ENCODE measurements around the gene ZNF324B. TPM values are rescaled to one million over a fixed set of nuclear protein-coding genes. Genes with fewer than 3 reads are reported as not detected.

The ZNF324B gene
- total RNA-seq, 4 donors from 2014 or later = 3.8 to 7.6 (median 7.0) TPM

GRCh38 chr19:58479303-58479702, 27.9 kb downstream of the ZNF324B start:
- intact Hi-C loops (cut with DNase I; ENCODE audit: low total_unique reads) (no loop called here), in situ Hi-C loops (cut with MboI; ENCODE audit: low sequenced_read_pairs in 4 of 4) (no loop called here)
- peaks cover 0 to 11% of the 10 kb centered on the region in 2 donors for H3K36me3 ChIP-seq
- peaks cover 15 to 22% of the 10 kb centered on the region in 2 donors for H3K4me1 ChIP-seq
- H3K4me3 ChIP-seq = no peak overlapping the region
- no peaks in the 10 kb centered on the region for H3K9me3 ChIP-seq
- TF ChIP-seq POLR2A (IDR thresholded peaks at IDR 0.05) = no peak
- no peak for TF ChIP-seq CTCF (IDR thresholded peaks at IDR 0.05 in 4 of 5, conservative IDR thresholded peaks at IDR 0.05 in 1 of 5)
- H3K27me3 ChIP-seq = no peaks in the 10 kb centered on the region
- H3K27ac ChIP-seq = no peak overlapping the region
- ATAC-seq (no peak), DNase-seq (no peak)

GRCh38 chr19:58479736-58480480, 28.5 kb downstream of the ZNF324B start:
- Histone ChIP-seq H3K4me1 (peaks cover 12 to 17% of the 10 kb centered on the region in 2 donors), H3K27ac (no peak overlapping the region), H3K9me3 (no peaks in the 10 kb centered on the region), H3K4me3 (no peak overlapping the region), H3K36me3 (peaks cover 0 to 11% of the 10 kb centered on the region in 2 donors), H3K27me3 (no peaks in the 10 kb centered on the region)
- intact Hi-C loops (cut with DNase I; ENCODE audit: low total_unique reads) = no loop called here
- no peak for DNase-seq
- no peak for TF ChIP-seq CTCF (IDR thresholded peaks at IDR 0.05 in 4 of 5, conservative IDR thresholded peaks at IDR 0.05 in 1 of 5)
- TF ChIP-seq POLR2A (IDR thresholded peaks at IDR 0.05) = no peak
- no peak for ATAC-seq
- in situ Hi-C loops (cut with MboI; ENCODE audit: low sequenced_read_pairs in 4 of 4) = no loop called here

GRCh38 chr19:58480481-58480830, 29.0 kb downstream of the ZNF324B start:
- H3K36me3 ChIP-seq = peaks cover 0 to 11% of the 10 kb centered on the region in 2 donors
- ATAC-seq (no peak), DNase-seq (no peak)
- H3K4me3 ChIP-seq = no peak overlapping the region
- in situ Hi-C loops (cut with MboI; ENCODE audit: low sequenced_read_pairs in 4 of 4) (no loop called here), intact Hi-C loops (cut with DNase I; ENCODE audit: low total_unique reads) (no loop called here)
- H3K27me3 ChIP-seq = no peaks in the 10 kb centered on the region
- TF ChIP-seq POLR2A (IDR thresholded peaks at IDR 0.05) (no peak), CTCF (IDR thresholded peaks at IDR 0.05 in 4 of 5, conservative IDR thresholded peaks at IDR 0.05 in 1 of 5) (no peak)
- no peak overlapping the region for H3K27ac ChIP-seq
- H3K4me1 ChIP-seq = peaks cover 7 to 12% of the 10 kb centered on the region in 2 donors
- no peaks in the 10 kb centered on the region for H3K9me3 ChIP-seq

- Histone ChIP-seq H3K9me3 (no peaks in the 10 kb centered on the region), H3K36me3 (peaks cover 0 to 11% of the 10 kb centered on the region in 2 donors), H3K27ac (no peak overlapping the region), H3K4me3 (no peak overlapping the region), H3K4me1 (peaks cover 6 to 11% of the 10 kb centered on the region in 2 donors), H3K27me3 (no peaks in the 10 kb centered on the region)
- DNase-seq (no peak), ATAC-seq (no peak)
- intact Hi-C loops (cut with DNase I; ENCODE audit: low total_unique reads) (no loop called here), in situ Hi-C loops (cut with MboI; ENCODE audit: low sequenced_read_pairs in 4 of 4) (no loop called here)
- TF ChIP-seq POLR2A (IDR thresholded peaks at IDR 0.05) = no peak
- TF ChIP-seq CTCF (IDR thresholded peaks at IDR 0.05 in 4 of 5, conservative IDR thresholded peaks at IDR 0.05 in 1 of 5) = no peak
Measured at GRCh38 chr19:58480831-58481230, 29.4 kb downstream of the ZNF324B start.

Measured in gastrocnemius medialis (tissue), 4 donors.